Daoy (cell line): ENCODE results near the gene HOOK1. TPM values are rescaled to one million over a fixed set of nuclear protein-coding genes. Genes with fewer than 3 reads are reported as not detected.

Experiments used
- total RNA-seq: library from RNA; depleted of rRNA; stranded (reverse); fragments of >200 nt; shearing (Covaris generic); gene quantifications from 2 replicates; pipeline ENCODE4 v1.2.3, GENCODE V29; 2014; rRNA removed

The HOOK1 gene
- total RNA-seq, 1 experiment from 2014 or later = 1.1 TPM

Other genes with a start within 250 kb of the HOOK1 start
- 4.2 and 4.7 TPM in 2 replicates for gene CYP2J2, start 111.8 kb downstream of the HOOK1 start, total RNA-seq